HepG2 (cell line): Measurements from ENCODE around the gene FGD5. TPM values are rescaled to one million over a fixed set of nuclear protein-coding genes. Genes with fewer than 3 reads are reported as not detected.

Experiments
- AKAP8 ChIP-seq: sonication (generic); formaldehyde crosslinking; IDR thresholded peaks from 2 replicates; pipeline ENCODE4 v1.5.1; 2020; ENCODE audit warnings: mild to moderate bottlenecking, missing genetic modification reagents
- ERF ChIP-seq: IDR thresholded peaks from 2 replicates; pipeline ENCODE4 v1.6.1; 2018; ENCODE audit warnings: missing biosample characterization, missing genetic modification reagents
- HHEX ChIP-seq: IDR thresholded peaks from 2 replicates; pipeline ENCODE4 v1.6.1; 2016; ENCODE audit warnings: control low read depth
- KIAA2018 ChIP-seq: sonication (generic); formaldehyde crosslinking; IDR thresholded peaks from 2 replicates; pipeline ENCODE4 v1.5.0; 2020; ENCODE audit warnings: mild to moderate bottlenecking, missing genetic modification reagents, borderline replicate concordance
- MED8 ChIP-seq: sonication (generic); formaldehyde crosslinking; IDR thresholded peaks from 2 replicates; pipeline ENCODE4 v1.8.1; 2023; ENCODE audit warnings: mild to moderate bottlenecking, missing genetic modification reagents; ENCODE audit not compliant: insufficient replicate concordance
- SMYD3 ChIP-seq: sonication (generic); formaldehyde crosslinking; IDR thresholded peaks from 2 replicates; pipeline ENCODE4 v1.8.1; 2023; ENCODE audit warnings: mild to moderate bottlenecking, missing genetic modification reagents
- TSC22D2 ChIP-seq: sonication (generic); formaldehyde crosslinking; IDR thresholded peaks from 2 replicates; pipeline ENCODE4 v1.5.1; 2020; ENCODE audit warnings: missing genetic modification reagents, mild to moderate bottlenecking, borderline replicate concordance
- YY1 ChIP-seq: IDR thresholded peaks from 2 replicates; pipeline ENCODE4 v1.6.1; 2011; ENCODE audit warnings: low read length, low read depth, moderate library complexity, mild to moderate bottlenecking; ENCODE audit not compliant: insufficient read depth, insufficient replicate concordance
- ZBTB14 ChIP-seq: sonication (generic); formaldehyde crosslinking; IDR thresholded peaks from 2 replicates; pipeline ENCODE4 v1.4.0; 2020; ENCODE audit warnings: missing genetic modification reagents
- ZFP82 ChIP-seq: sonication (generic); formaldehyde crosslinking; IDR thresholded peaks from 2 replicates; pipeline ENCODE4 v1.5.1; 2020; ENCODE audit warnings: mild to moderate bottlenecking, missing genetic modification reagents, borderline replicate concordance
- ZFP90 ChIP-seq: sonication (generic); formaldehyde crosslinking; IDR thresholded peaks from 2 replicates; pipeline ENCODE4 v1.8.0; 2022; ENCODE audit warnings: missing genetic modification reagents, mild to moderate bottlenecking, inconsistent platforms, borderline replicate concordance
- ZNF225 ChIP-seq: sonication (generic); formaldehyde crosslinking; IDR thresholded peaks from 2 replicates; pipeline ENCODE4 v1.4.0; 2020; ENCODE audit warnings: mild to moderate bottlenecking, missing genetic modification reagents
- ZNF34 ChIP-seq: sonication (generic); formaldehyde crosslinking; IDR thresholded peaks from 2 replicates; pipeline ENCODE4 v1.4.0; 2020; ENCODE audit warnings: mild to moderate bottlenecking, missing genetic modification reagents, borderline replicate concordance
- ZNF543 ChIP-seq: sonication (generic); formaldehyde crosslinking; IDR thresholded peaks from 2 replicates; pipeline ENCODE4 v1.4.0; 2020; ENCODE audit warnings: mild to moderate bottlenecking, missing genetic modification reagents
- ZNF574 ChIP-seq: sonication (generic); formaldehyde crosslinking; IDR thresholded peaks from 2 replicates; pipeline ENCODE4 v1.4.0; 2020; ENCODE audit warnings: missing genetic modification reagents
- ZNF766 ChIP-seq: sonication (generic); formaldehyde crosslinking; IDR thresholded peaks from 2 replicates; pipeline ENCODE4 v1.5.0; 2020; ENCODE audit warnings: missing genetic modification reagents, borderline replicate concordance
- polyA plus RNA-seq, 8 experiments: library from polyadenylated mRNA; depleted of rRNA in 3 of 8; stranded (reverse) in 7 of 8; unstranded in 1 of 8; fragments of >200 nt; fragmentation: Illumina TruSeq in 4 of 8; extraction: Trizol in 4 of 8; gene quantifications; 2 replicates each; pipeline versions ENCODE4 v1.2.1 to v1.2.3, GENCODE V29; 2011 to 2016; ENCODE audit warnings: low read depth in 4 of 8, missing spikeins in 1 of 8, mixed read lengths in 1 of 8; ENCODE audit not compliant: insufficient read depth in 1 of 8
- total RNA-seq, 5 experiments: library from RNA; depleted of rRNA; stranded (reverse); fragments of >200 nt; fragmentation: Illumina TruSeq; extraction: Trizol; gene quantifications; 2 replicates each; pipeline ENCODE4 v1.2.3, GENCODE V29; 2016; ENCODE audit warnings: low read depth in 1 of 5

Gene FGD5
- total and polyA plus RNA-seq, 2 of the 13 experiments (the other 11 are each of a cell fraction or from before 2014, with no cell fraction given) = 0.17 TPM; not detected in 1

GRCh38 chr3:14947100-14947885, 128.5 kb downstream of the FGD5 start, which contains the start of gene NR2C2 (continued):
- TF ChIP-seq KIAA2018 (no peak), ZNF766 (CRISPR knock-in tag) (no peak), ZNF574 (peak; percentile 59; the same call in 1 of the 2 replicates), ZFP82 (CRISPR knock-in tag) (peak; percentile 95), SMYD3 (CRISPR knock-in tag) (no peak), ZNF225 (peak; percentile 77; the same call in 1 of the 2 replicates), ZFP90 (CRISPR knock-in tag) (0 out of 2 replicates have a peak, but pooled peaks have one; percentile 23), ZBTB14 (CRISPR knock-in tag) (peak; percentile 44; the same call in 1 of the 2 replicates), HHEX (CRISPR knock-in tag) (no peak), ZNF34 (no peak), ZNF543 (CRISPR knock-in tag) (0 out of 2 replicates have a peak, but pooled peaks have one; percentile 44), MED8 (no peak), AKAP8 (CRISPR knock-in tag) (0 out of 2 replicates have a peak, but pooled peaks have one; percentile 30), YY1 (peak; percentile 71), ERF (CRISPR knock-in tag) (peak; percentile 17; the same call in 1 of the 2 replicates), TSC22D2 (CRISPR knock-in tag) (no peak)
